CD14-positive monocyte (primary cell): Measurements from ENCODE around the gene MFAP3. TPM values are rescaled to one million over a fixed set of nuclear protein-coding genes. Genes with fewer than 3 reads are reported as not detected.

Experiments used
- DNase-seq, 3 donors: peaks; one replicate each; pipeline ENCODE4 v3.0.0-alpha.2; 2011 to 2022
- H2AFZ ChIP-seq: 2 replicates; pipeline ENCODE4 v1.6.0; 2012; ENCODE audit warnings: mild to moderate bottlenecking, low read depth, low read length, inconsistent platforms; ENCODE audit not compliant: insufficient read depth, poor library complexity, severe bottlenecking
- H3K27ac ChIP-seq, 2 donors: 1 replicate in 1 of 2; 2 replicates in 1 of 2; pipeline ENCODE4 v1.5.1; 2012 to 2013; ENCODE audit warnings: low read length in 2 of 2, control low read depth in 1 of 2, inconsistent platforms in 1 of 2, low read depth in 1 of 2, mild to moderate bottlenecking in 1 of 2
- H3K27me3 ChIP-seq, 2 donors: one replicate each; pipeline versions ENCODE4 v1.6.0 to v1.6.1; 2011 to 2013; ENCODE audit warnings: low read length in 2 of 2; ENCODE audit not compliant: control insufficient read depth in 2 of 2, insufficient read depth in 2 of 2
- H3K36me3 ChIP-seq, 2 donors: replicated peaks in 1 of 2; 1 replicate in 1 of 2; 2 replicates in 1 of 2; pipeline versions ENCODE4 v1.5.1 to v1.6.1; 2012 to 2013; ENCODE audit warnings: low read length in 2 of 2, control low read depth in 1 of 2, inconsistent platforms in 1 of 2, mild to moderate bottlenecking in 1 of 2; ENCODE audit not compliant: insufficient read depth in 2 of 2, control insufficient read depth in 1 of 2
- H3K4me1 ChIP-seq, 2 donors: 1 replicate in 1 of 2; 2 replicates in 1 of 2; pipeline versions ENCODE4 v1.5.1 to v1.6.1; 2012 to 2013; ENCODE audit warnings: low read length in 2 of 2, control low read depth in 1 of 2, inconsistent platforms in 1 of 2, mild to moderate bottlenecking in 1 of 2, moderate library complexity in 1 of 2; ENCODE audit not compliant: insufficient read depth in 2 of 2, control insufficient read depth in 1 of 2
- H3K4me2 ChIP-seq: replicated peaks from 2 replicates; pipeline ENCODE3; 2012; ENCODE audit warnings: low read length, moderate library complexity, mild to moderate bottlenecking; ENCODE audit not compliant: poor library complexity, severe bottlenecking; ENCODE audit errors: extremely low read depth
- H3K4me3 ChIP-seq, 3 experiments: fragments of 200-600 bp in 1 of 3; sonication (generic) in 1 of 3; replicated peaks in 1 of 3; 1 replicate in 2 of 3; 2 replicates in 1 of 3; pipeline ENCODE4 v1.5.1; 2011 to 2013; ENCODE audit warnings: low read length in 3 of 3, mild to moderate bottlenecking in 3 of 3, control low read depth in 2 of 3, low read depth in 2 of 3, inconsistent platforms in 1 of 3, moderate library complexity in 1 of 3
- H3K79me2 ChIP-seq: 2 replicates; pipeline ENCODE4 v1.6.0; 2012; ENCODE audit warnings: mild to moderate bottlenecking, control low read depth, inconsistent platforms, low read length, moderate library complexity; ENCODE audit not compliant: insufficient read depth
- H3K9ac ChIP-seq: 2 replicates; pipeline ENCODE4 v1.6.0; 2017; ENCODE audit warnings: low read length, mild to moderate bottlenecking; ENCODE audit not compliant: insufficient read depth, poor library complexity, severe bottlenecking
- H3K9me3 ChIP-seq, 2 donors: replicated peaks in 1 of 2; 1 replicate in 1 of 2; 2 replicates in 1 of 2; pipeline versions ENCODE4 v1.5.1 to v1.6.1; 2012 to 2013; ENCODE audit warnings: low read length in 2 of 2, control low read depth in 1 of 2; ENCODE audit not compliant: control insufficient read depth in 1 of 2, insufficient read depth in 1 of 2
- H4K20me1 ChIP-seq: 2 replicates; pipeline ENCODE4 v1.6.0; 2012; ENCODE audit warnings: mild to moderate bottlenecking, low read length, control low read depth, moderate library complexity; ENCODE audit not compliant: insufficient read depth
- H3K27ac Mint-ChIP-seq, 7 donors: one replicate each; pipeline ENCODE4 v1.8.0; 2020; ENCODE audit warnings: mild to moderate bottlenecking in 7 of 7, mixed read lengths in 7 of 7, moderate library complexity in 6 of 7, inconsistent platforms in 2 of 7
- H3K27me3 Mint-ChIP-seq, 3 donors: one replicate each; pipeline ENCODE4 v1.8.0; 2021 to 2022; ENCODE audit warnings: low read depth in 3 of 3, mild to moderate bottlenecking in 3 of 3, mixed read lengths in 3 of 3, moderate library complexity in 3 of 3, inconsistent platforms in 1 of 3
- H3K36me3 Mint-ChIP-seq, 2 donors: one replicate each; pipeline ENCODE4 v1.8.0; 2020; ENCODE audit warnings: mixed read lengths in 2 of 2, inconsistent platforms in 1 of 2, mild to moderate bottlenecking in 1 of 2
- H3K4me1 Mint-ChIP-seq: one replicate; pipeline ENCODE4 v1.8.0; 2020; ENCODE audit warnings: mild to moderate bottlenecking, mixed read lengths
- H3K4me3 Mint-ChIP-seq, 2 donors: one replicate each; pipeline ENCODE4 v1.8.0; 2020; ENCODE audit warnings: mild to moderate bottlenecking in 2 of 2, mixed read lengths in 2 of 2, moderate library complexity in 1 of 2
- H3K9me3 Mint-ChIP-seq, 7 donors: one replicate each; pipeline ENCODE4 v1.8.0; 2020 to 2022; ENCODE audit warnings: mixed read lengths in 7 of 7, mild to moderate bottlenecking in 6 of 7, moderate library complexity in 6 of 7, inconsistent platforms in 2 of 7
- CTCF ChIP-seq: fragments of 200-600 bp; IDR thresholded peaks from one replicate; pipeline ENCODE4 v1.8.0; 2022; ENCODE audit warnings: antibody characterized with exemption, mild to moderate bottlenecking
- WGBS: methylation state at CpG from one replicate; pipeline ENCODE4 v1.1.5; 2013; ENCODE audit warnings: missing lambda C conversion rate; ENCODE audit not compliant: insufficient coverage; 5-methylcytosine and 5-hydroxymethylcytosine counted together
- intact Hi-C, 2 donors: fragments of 100-400 bp; cut with micrococcal nuclease; formaldehyde crosslinking; loops; one replicate each; pipeline versions ENCODE4 v1.15.0 to v1.15.1; 2023
- polyA plus RNA-seq, 3 donors: library from polyadenylated mRNA; depleted of rRNA in 1 of 3; unstranded in 2 of 3; stranded (reverse) in 1 of 3; fragments of 300-500 nt in 2 of 3; fragments of >200 nt in 1 of 3; fragmentation: Illumina TruSeq in 2 of 3; gene quantifications; 1 replicate in 2 of 3; 2 replicates in 1 of 3; pipeline ENCODE4 v1.2.3, GENCODE V29; 2012 to 2021

Gene MFAP3
- polyA plus RNA-seq, 3 donors, result 7.4 to 13.1 (median 8.6) TPM

- no peak overlapping the region for H2AFZ ChIP-seq
- no peak overlapping the region for H3K9ac ChIP-seq
- peaks cover 20% of the 10 kb centered on the region for H4K20me1 ChIP-seq
- peaks cover 9% of the 10 kb centered on the region for H3K4me1 Mint-ChIP-seq
- no peaks in the 10 kb centered on the region for H3K9me3 Mint-ChIP-seq
- H3K79me2 ChIP-seq, result no peaks in the 10 kb centered on the region
- H3K4me2 ChIP-seq, result no peak overlapping the region
- no peaks in the 10 kb centered on the region for H3K9me3 ChIP-seq
- peaks cover 8 to 11% of the 10 kb centered on the region in 2 donors for H3K36me3 Mint-ChIP-seq
- intact Hi-C loops, result no loop called here
- peaks cover 0 to 5% of the 10 kb centered on the region in 2 donors for H3K36me3 ChIP-seq
- H3K27ac ChIP-seq, result no peak overlapping the region
- no peak overlapping the region for H3K4me3 ChIP-seq
- TF ChIP-seq CTCF, result no peak
- H3K4me3 Mint-ChIP-seq, result no peak overlapping the region
- H3K27ac Mint-ChIP-seq, result no peak overlapping the region
- 100% methylated on average over 2 of the region's 3 CpGs for WGBS
- H3K27me3 Mint-ChIP-seq, result peaks cover 0 to 2% (median 0%) of the 10 kb centered on the region in 3 donors
- H3K27me3 ChIP-seq, result no peaks in the 10 kb centered on the region
- DNase-seq, result no peak
- peaks cover 0 to 4% of the 10 kb centered on the region in 2 donors for H3K4me1 ChIP-seq
Observed at GRCh38 chr5:154060606-154061005, 21.8 kb downstream of the MFAP3 start.

GRCh38 chr5:154063372-154063771 lies 24.6 kb downstream of the MFAP3 start:
- Histone ChIP-seq H3K4me3 (no peak overlapping the region), H3K4me1 (peaks cover 0 to 4% of the 10 kb centered on the region in 2 donors), H3K27ac (no peak overlapping the region), H4K20me1 (peaks cover 7% of the 10 kb centered on the region), H2AFZ (no peak overlapping the region), H3K9ac (no peak overlapping the region), H3K9me3 (no peaks in the 10 kb centered on the region), H3K79me2 (no peaks in the 10 kb centered on the region), H3K27me3 (peaks cover 0 to 2% of the 10 kb centered on the region in 2 donors), H3K36me3 (no peaks in the 10 kb centered on the region), H3K4me2 (no peak overlapping the region)
- no peak overlapping the region for H3K27ac Mint-ChIP-seq
- H3K36me3 Mint-ChIP-seq, result no peaks in the 10 kb centered on the region
- no peak overlapping the region for H3K4me3 Mint-ChIP-seq
- H3K27me3 Mint-ChIP-seq, result peaks cover 0 to 3% (median 2%) of the 10 kb centered on the region in 3 donors
- no peak for DNase-seq
- H3K9me3 Mint-ChIP-seq, result no peaks in the 10 kb centered on the region
- intact Hi-C loops, result no loop called here
- peaks cover 8% of the 10 kb centered on the region for H3K4me1 Mint-ChIP-seq
- no peak for TF ChIP-seq CTCF
